Ovary (tissue), 9 donors: Measurements from ENCODE around the gene AOPEP. TPM values are rescaled to one million over a fixed set of nuclear protein-coding genes. Genes with fewer than 3 reads are reported as not detected.
"Not testable (repeated sequence)": the region's sequence is repeated elsewhere in the genome, so short reads cannot be mapped to it uniquely, and the experiment has no call there.

Source experiments
- DNase-seq, 5 donors: peaks; one replicate each; pipeline ENCODE4 v3.0.0-alpha.2; 2019 to 2020
- H3K27ac ChIP-seq, 2 donors: fragments of 200-600 bp; one replicate each; pipeline versions ENCODE4 v1.5.1 to v1.8.0; 2019 to 2022
- H3K27me3 ChIP-seq: fragments of 200-600 bp; one replicate; pipeline ENCODE4 v1.8.0; 2022
- H3K36me3 ChIP-seq: fragments of 200-600 bp; sonication (generic); one replicate; pipeline ENCODE4 v1.5.1; 2019
- H3K4me1 ChIP-seq: one replicate; pipeline ENCODE4 v1.8.1; 2013; ENCODE audit warnings: mild to moderate bottlenecking, moderate library complexity; ENCODE audit not compliant: insufficient read depth
- H3K4me3 ChIP-seq: fragments of 200-600 bp; sonication (generic); one replicate; pipeline ENCODE4 v1.5.1; 2017
- H3K9me3 ChIP-seq, 2 donors: fragments of 200-600 bp in 1 of 2; sonication (generic) in 1 of 2; one replicate each; pipeline versions ENCODE4 v1.5.1 to v1.8.1; 2013 to 2019; ENCODE audit warnings: mild to moderate bottlenecking in 1 of 2, moderate library complexity in 1 of 2
- EP300 ChIP-seq: sonication (generic); formaldehyde crosslinking; IDR thresholded peaks from one replicate; pipeline ENCODE4 v1.6.1; 2017; ENCODE audit warnings: antibody characterized with exemption
- POLR2A ChIP-seq: fragments of 450-650 bp; IDR thresholded peaks from one replicate; pipeline ENCODE4 v1.6.1; 2017; ENCODE audit warnings: antibody characterized with exemption, mild to moderate bottlenecking, moderate library complexity
- WGBS, 3 donors: extraction: QIAGEN DNeasy Blood & Tissue Kit in 1 of 3; methylation state at CpG; one replicate each; pipeline versions ENCODE4 v1.1.5 to v1.1.7; 2013 to 2017; 5-methylcytosine and 5-hydroxymethylcytosine counted together
- intact Hi-C, 4 donors: fragments of 100-400 bp; cut with DNase I; formaldehyde crosslinking; loops; one replicate each; pipeline versions ENCODE4 v1.11.0 to v1.15.1; 2022 to 2023
- polyA plus RNA-seq, 2 donors: library from polyadenylated mRNA; stranded (reverse); fragments of 200-250 nt in 1 of 2; fragments of 350-450 nt in 1 of 2; fragmentation: Illumina TruSeq in 1 of 2; extraction: RNeasy Lipid Tissue Mini Kit (QIAGEN cat#74804) in 1 of 2; gene quantifications; one replicate each; pipeline ENCODE4 v1.2.3, GENCODE V29; 2013 to 2014
- total RNA-seq, 7 donors: library from RNA; depleted of rRNA in 2 of 7; stranded (reverse); fragments of >200 nt in 2 of 7; fragmentation: NEBNext Ultra II Directional in 3 of 7; extraction: Animal tissue kit (Norgen Biotek cat#: 25700) in 3 of 7; gene quantifications; one replicate each; pipeline versions ENCODE4 v1.1.0 to v1.2.4, GENCODE V29; 2016 to 2023
- TF ChIP-seq, protein P1 (sequence below), 3 donors: fragments of 450-650 bp in 2 of 3; fragments of 200-600 bp in 1 of 3; IDR thresholded peaks; one replicate each; pipeline versions ENCODE4 v1.5.1 to v1.8.0; 2016 to 2022; ENCODE audit warnings: antibody characterized with exemption in 3 of 3, mild to moderate bottlenecking in 1 of 3
- donor health status: DM: no; HTN: no; CAD: no; lungs with moderate emphysema.
- donor health status: DM: no; HTN: no; CAD: no.
- donor health status: Bipolar disorder and iron deficiency.
- donor health status: DM: yes; HTN: yes; CAD: no.
- donor health status: DM: no; HTN: no; CAD: no.
- donor health status: DM: yes; HTN: yes; CAD: no.

The AOPEP gene
- total and polyA plus RNA-seq, 9 donors = 40.0 to 141 (median 82.1) TPM

DNA sequence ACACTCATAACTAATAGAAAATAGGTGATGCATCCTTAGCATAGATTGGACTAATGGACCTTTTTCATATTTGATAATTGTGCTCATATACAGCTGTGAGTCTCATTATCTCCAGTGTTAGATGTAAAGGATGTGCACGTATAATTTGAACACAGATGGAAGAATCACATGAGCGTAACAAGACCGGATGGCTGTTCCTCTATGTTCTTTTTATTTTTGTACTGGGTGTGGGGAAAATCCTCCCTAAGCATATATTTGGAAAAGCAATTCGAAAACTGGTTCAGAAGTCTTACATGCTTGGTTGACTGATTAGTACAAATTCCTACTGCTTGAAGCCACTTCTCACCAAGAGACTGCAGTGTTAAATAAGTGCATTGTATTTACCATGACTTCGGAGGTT lies 230.2 kb downstream of the AOPEP start:
- Histone ChIP-seq H3K36me3 (no peaks in the 10 kb centered on the region), H3K27me3 (no peaks in the 10 kb centered on the region), H3K4me3 (no peak overlapping the region), H3K27ac (no peak overlapping the region), H3K4me1 (peaks cover 6% of the 10 kb centered on the region), H3K9me3 (no peaks in the 10 kb centered on the region)
- WGBS, 3 donors = 93 to 99% (median 96%) methylated on average over 5 of the region's 5 CpGs
- TF ChIP-seq, protein P1, sequence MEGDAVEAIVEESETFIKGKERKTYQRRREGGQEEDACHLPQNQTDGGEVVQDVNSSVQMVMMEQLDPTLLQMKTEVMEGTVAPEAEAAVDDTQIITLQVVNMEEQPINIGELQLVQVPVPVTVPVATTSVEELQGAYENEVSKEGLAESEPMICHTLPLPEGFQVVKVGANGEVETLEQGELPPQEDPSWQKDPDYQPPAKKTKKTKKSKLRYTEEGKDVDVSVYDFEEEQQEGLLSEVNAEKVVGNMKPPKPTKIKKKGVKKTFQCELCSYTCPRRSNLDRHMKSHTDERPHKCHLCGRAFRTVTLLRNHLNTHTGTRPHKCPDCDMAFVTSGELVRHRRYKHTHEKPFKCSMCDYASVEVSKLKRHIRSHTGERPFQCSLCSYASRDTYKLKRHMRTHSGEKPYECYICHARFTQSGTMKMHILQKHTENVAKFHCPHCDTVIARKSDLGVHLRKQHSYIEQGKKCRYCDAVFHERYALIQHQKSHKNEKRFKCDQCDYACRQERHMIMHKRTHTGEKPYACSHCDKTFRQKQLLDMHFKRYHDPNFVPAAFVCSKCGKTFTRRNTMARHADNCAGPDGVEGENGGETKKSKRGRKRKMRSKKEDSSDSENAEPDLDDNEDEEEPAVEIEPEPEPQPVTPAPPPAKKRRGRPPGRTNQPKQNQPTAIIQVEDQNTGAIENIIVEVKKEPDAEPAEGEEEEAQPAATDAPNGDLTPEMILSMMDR (IDR thresholded peaks at IDR 0.05) = no peak
- TF ChIP-seq EP300 = no peak
- TF ChIP-seq POLR2A = no peak
- no peak for DNase-seq
- intact Hi-C loops = no loop called here

DNA sequence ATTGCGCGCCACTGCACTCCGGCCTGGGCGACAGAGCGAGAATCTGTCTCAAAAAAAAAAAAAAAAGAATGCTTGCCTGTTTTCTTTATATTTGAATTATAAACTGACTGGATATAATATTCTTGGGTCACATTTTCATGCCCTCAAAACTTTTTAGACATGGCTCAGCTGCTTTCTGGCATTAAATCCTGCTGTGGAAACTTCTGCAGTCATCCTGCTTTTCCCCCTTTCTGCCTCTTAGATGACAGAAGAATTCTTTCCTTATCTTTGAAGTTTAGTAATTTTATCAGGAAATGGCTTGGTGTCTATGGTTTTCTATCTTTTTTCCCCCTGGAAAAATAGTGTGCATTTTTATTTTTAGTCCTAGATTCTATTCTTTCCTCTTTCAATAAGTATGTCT lies 234.5 kb downstream of the AOPEP start:
- Histone ChIP-seq H3K36me3 (no peaks in the 10 kb centered on the region), H3K27ac (no peak overlapping the region), H3K4me1 (no peaks in the 10 kb centered on the region), H3K9me3 (no peaks in the 10 kb centered on the region), H3K27me3 (no peaks in the 10 kb centered on the region), H3K4me3 (no peak overlapping the region)
- no peak for DNase-seq
- TF ChIP-seq POLR2A = no peak
- TF ChIP-seq, protein P1 (IDR thresholded peaks at IDR 0.05) = no peak
- TF ChIP-seq EP300 = no peak
- intact Hi-C loops = no loop called here
- 76 to 88% (median 84%) methylated on average over 5 of the region's 5 CpGs for WGBS, 3 donors

- no peak overlapping the region for H3K27ac ChIP-seq
- intact Hi-C loops = no loop called here
- no peaks in the 10 kb centered on the region for H3K4me1 ChIP-seq
- no peaks in the 10 kb centered on the region for H3K9me3 ChIP-seq
- 68 to 90% (median 90%) methylated on average over 2 of the region's 2 CpGs for WGBS, 3 donors
- DNase-seq = no peak
- TF ChIP-seq POLR2A (no peak), EP300 (no peak)
- TF ChIP-seq, protein P1 (IDR thresholded peaks at IDR 0.05) = no peak
- no peaks in the 10 kb centered on the region for H3K36me3 ChIP-seq
- H3K27me3 ChIP-seq = no peaks in the 10 kb centered on the region
- no peak overlapping the region for H3K4me3 ChIP-seq
Observed at GRCh38 chr9:94961870-94962269, 235.4 kb downstream of the AOPEP start.

DNA sequence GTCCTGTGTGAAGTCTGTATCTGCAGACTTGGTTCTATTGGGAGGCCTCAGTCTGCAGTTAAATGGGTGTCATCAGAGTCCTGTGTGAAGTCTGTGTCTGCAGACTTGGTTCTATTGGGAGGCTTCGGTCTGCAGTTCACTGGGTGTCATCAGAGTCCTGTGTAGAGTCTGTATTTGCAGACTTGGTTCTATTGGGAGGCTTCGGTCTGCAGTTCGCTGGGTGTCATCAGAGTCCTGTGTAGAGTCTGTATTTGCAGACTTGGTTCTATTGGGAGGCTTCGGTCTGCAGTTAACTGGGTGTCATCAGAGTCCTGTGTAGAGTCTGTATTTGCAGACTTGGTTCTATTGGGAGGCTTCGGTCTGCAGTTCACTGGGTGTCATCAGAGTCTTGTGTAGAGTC lies 239.1 kb downstream of the AOPEP start:
- H3K36me3 ChIP-seq, H3K4me1 ChIP-seq, intact Hi-C loops, H3K27me3 ChIP-seq, H3K4me3 ChIP-seq, DNase-seq, H3K9me3 ChIP-seq, H3K27ac ChIP-seq: not testable (repeated sequence)
- 95 to 99% (median 98%) methylated on average over 5 of the region's 5 CpGs for WGBS, 3 donors

DNA sequence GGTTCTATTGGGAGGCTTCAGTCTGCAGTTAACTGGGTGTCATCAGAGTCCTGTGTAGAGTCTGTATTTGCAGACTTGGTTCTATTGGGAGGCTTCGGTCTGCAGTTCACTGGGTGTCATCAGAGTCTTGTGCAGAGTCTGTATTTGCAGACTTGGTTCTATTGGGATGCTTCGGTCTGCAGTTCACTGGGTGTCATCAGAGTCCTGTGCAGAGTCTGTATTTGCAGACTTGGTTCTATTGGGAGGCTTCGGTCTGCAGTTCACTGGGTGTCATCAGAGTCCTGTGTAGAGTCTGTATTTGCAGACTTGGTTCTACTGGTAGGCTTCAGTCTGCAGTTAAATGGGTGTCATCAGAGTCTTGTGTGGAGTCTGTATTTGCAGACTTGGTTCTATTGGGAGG lies 239.5 kb downstream of the AOPEP start:
- H3K27me3 ChIP-seq, H3K36me3 ChIP-seq, H3K4me3 ChIP-seq, H3K9me3 ChIP-seq, H3K27ac ChIP-seq, intact Hi-C loops, DNase-seq, H3K4me1 ChIP-seq: not testable (repeated sequence)
- 96 to 100% (median 98%) methylated on average over 3 of the region's 3 CpGs for WGBS, 3 donors

- Histone ChIP-seq H3K4me1 (peaks cover 4% of the 10 kb centered on the region), H3K36me3 (no peaks in the 10 kb centered on the region), H3K9me3 (no peaks in the 10 kb centered on the region), H3K27me3 (no peaks in the 10 kb centered on the region), H3K4me3 (no peak overlapping the region), H3K27ac (no peak overlapping the region)
- intact Hi-C loops = no loop called here
- TF ChIP-seq, protein P1 (IDR thresholded peaks at IDR 0.05) = no peak
- TF ChIP-seq EP300 (no peak), POLR2A (no peak)
- 92 to 98% (median 94%) methylated on average over 1 of the region's 1 CpG for WGBS, 3 donors
- DNase-seq = no peak
Observed at GRCh38 chr9:94967482-94967881, 241.0 kb downstream of the AOPEP start.
